ENCODE measurements around the gene FTO. TPM values are rescaled to one million over a fixed set of nuclear protein-coding genes. Genes with fewer than 3 reads are reported as not detected.

FTO gene
- total and polyA plus RNA-seq, 2 of the 8 experiments (the other 6 are each of a cell fraction or from before 2014, with no cell fraction given), result 34.5 to 59.8 TPM

- TF ChIP-seq PHF8 (conservative IDR thresholded peaks at IDR 0.05; ENCODE audit: low read depth, low read length), result no peak
- no peak for TF ChIP-seq SAP30 (IDR thresholded peaks at IDR 0.05; ENCODE audit: insufficient read depth, insufficient replicate concordance, low read length)
- no peak for TF ChIP-seq TCF12 (IDR thresholded peaks at IDR 0.05; ENCODE audit: low read depth, low read length)
Measured at GRCh38 chr16:53995378-53995777, 291.4 kb downstream of the FTO start (continued).

Measured in H1 (cell line).